HEK293 (cell line): ENCODE results near the gene LGSN.

ENCODE experiments used
- CTCF ChIA-PET: fragments of 350-600 bp; formaldehyde crosslinking; extraction: SDS; loops from one replicate; lab custom pipeline; 2021; ENCODE audit warnings: antibody characterized with exemption; lab: Yijun Ruan, JAX
- POLR2A ChIA-PET: fragments of 300-600 bp; formaldehyde crosslinking; extraction: SDS; loops from one replicate; lab custom pipeline; 2020; ENCODE audit warnings: antibody characterized with exemption, inconsistent platforms; lab: Yijun Ruan, JAX
- H3K27ac ChIP-seq: fragments of 200-500 bp; sonication (Bioruptor generic); 2 replicates; pipeline ENCODE4 v1.5.1; 2014; ENCODE audit warnings: low read depth, low read length, control low read depth, inconsistent platforms; ENCODE audit errors: extremely low read depth
- H3K36me3 ChIP-seq, 2 experiments: fragments of 200-500 bp in 1 of 2; sonication (Bioruptor generic) in 1 of 2; 1 replicate in 1 of 2; 2 replicates in 1 of 2; pipeline ENCODE4 v1.5.1; 2014 to 2017; ENCODE audit warnings: inconsistent platforms in 2 of 2, low read length in 2 of 2; ENCODE audit not compliant: control insufficient read depth in 2 of 2, insufficient read depth in 1 of 2
- H3K4me1 ChIP-seq: fragments of 200-500 bp; sonication (Bioruptor generic); 2 replicates; pipeline ENCODE4 v1.5.1; 2014; ENCODE audit warnings: mild to moderate bottlenecking, low read length, inconsistent platforms; ENCODE audit not compliant: control insufficient read depth, insufficient read depth
- H3K4me3 ChIP-seq: 2 replicates; pipeline ENCODE4 v1.5.1; 2011; ENCODE audit warnings: low read depth, mild to moderate bottlenecking, control low read depth, low read length, moderate library complexity
- H3K9me3 ChIP-seq: fragments of 200-500 bp; sonication (Bioruptor generic); 2 replicates; pipeline ENCODE4 v1.5.1; 2014; ENCODE audit warnings: low read depth, low read length, inconsistent platforms; ENCODE audit not compliant: control insufficient read depth, insufficient read depth
- BCL11A ChIP-seq: fragments of 450-650 bp; formaldehyde crosslinking; IDR thresholded peaks from 2 replicates; pipeline ENCODE4 v1.5.1; 2016; ENCODE audit warnings: low read depth, missing biosample characterization, missing genetic modification characterization
- FEZF1 ChIP-seq: fragments of 450-650 bp; formaldehyde crosslinking; IDR thresholded peaks from 2 replicates; pipeline ENCODE4 v1.5.1; 2016; ENCODE audit warnings: missing biosample characterization, missing genetic modification characterization
- GFI1B ChIP-seq: fragments of 450-650 bp; formaldehyde crosslinking; IDR thresholded peaks from 2 replicates; pipeline ENCODE4 v1.5.1; 2016; ENCODE audit warnings: missing biosample characterization, missing genetic modification characterization
- HOXC10 ChIP-seq: sonication (generic); formaldehyde crosslinking; IDR thresholded peaks from 2 replicates; pipeline ENCODE4 v1.8.1; 2023; ENCODE audit warnings: mild to moderate bottlenecking, missing genetic modification reagents
- KLF7 ChIP-seq: fragments of 450-650 bp; formaldehyde crosslinking; IDR thresholded peaks from 2 replicates; pipeline ENCODE4 v1.5.1; 2016; ENCODE audit warnings: missing biosample characterization, missing genetic modification characterization, borderline replicate concordance
- MYNN ChIP-seq: fragments of 450-650 bp; formaldehyde crosslinking; IDR thresholded peaks from 2 replicates; pipeline ENCODE4 v1.5.1; 2016; ENCODE audit warnings: missing biosample characterization, missing genetic modification characterization, borderline replicate concordance
- REPIN1 ChIP-seq: fragments of 450-650 bp; formaldehyde crosslinking; IDR thresholded peaks from 2 replicates; pipeline ENCODE4 v1.5.1; 2017; ENCODE audit warnings: missing biosample characterization, missing genetic modification characterization, low read depth
- SCRT2 ChIP-seq: fragments of 450-650 bp; formaldehyde crosslinking; IDR thresholded peaks from 2 replicates; pipeline ENCODE4 v1.5.1; 2016; ENCODE audit warnings: missing biosample characterization, missing genetic modification characterization
- SETDB1 ChIP-seq: IDR thresholded peaks from one replicate; pipeline ENCODE4 v1.6.1; 2017; ENCODE audit warnings: mild to moderate bottlenecking, low read length, moderate library complexity, mixed read lengths; ENCODE audit not compliant: insufficient read length
- SP2 ChIP-seq: fragments of 450-650 bp; formaldehyde crosslinking; IDR thresholded peaks from 2 replicates; pipeline ENCODE4 v1.5.1; 2016; ENCODE audit warnings: missing biosample characterization, missing genetic modification characterization
- TRIM28 ChIP-seq: IDR thresholded peaks from 2 replicates; pipeline ENCODE4 v1.6.1; 2011; ENCODE audit warnings: low read length, control low read depth, borderline replicate concordance
- ZBTB1 ChIP-seq: fragments of 450-650 bp; formaldehyde crosslinking; IDR thresholded peaks from 2 replicates; pipeline ENCODE4 v1.5.1; 2016; ENCODE audit warnings: missing biosample characterization, missing genetic modification characterization
- ZBTB21 ChIP-seq: fragments of 450-650 bp; formaldehyde crosslinking; IDR thresholded peaks from 2 replicates; pipeline ENCODE4 v1.5.1; 2017; ENCODE audit warnings: missing biosample characterization, missing genetic modification characterization
- ZFHX2 ChIP-seq: fragments of 450-650 bp; formaldehyde crosslinking; conservative IDR thresholded peaks from 2 replicates; pipeline ENCODE4 v1.5.1; 2016; ENCODE audit warnings: missing biosample characterization, missing genetic modification characterization
- ZFP69B ChIP-seq: fragments of 450-650 bp; formaldehyde crosslinking; IDR thresholded peaks from 2 replicates; pipeline ENCODE4 v1.5.1; 2016; ENCODE audit warnings: missing biosample characterization, missing genetic modification characterization
- ZNF121 ChIP-seq: fragments of 450-650 bp; formaldehyde crosslinking; IDR thresholded peaks from 2 replicates; pipeline ENCODE4 v1.5.1; 2016; ENCODE audit warnings: missing biosample characterization, missing genetic modification characterization
- ZNF132 ChIP-seq: fragments of 450-650 bp; formaldehyde crosslinking; IDR thresholded peaks from 2 replicates; pipeline ENCODE4 v1.5.1; 2017; ENCODE audit warnings: missing biosample characterization, missing genetic modification characterization, borderline replicate concordance
- ZNF174 ChIP-seq: fragments of 450-650 bp; formaldehyde crosslinking; IDR thresholded peaks from 2 replicates; pipeline ENCODE4 v1.5.0; 2017; ENCODE audit warnings: missing biosample characterization, mild to moderate bottlenecking, missing genetic modification characterization
- ZNF19 ChIP-seq: fragments of 450-650 bp; formaldehyde crosslinking; IDR thresholded peaks from 2 replicates; pipeline ENCODE4; 2016; ENCODE audit warnings: missing biosample characterization, missing genetic modification characterization, low read depth
- ZNF202 ChIP-seq: fragments of 450-650 bp; formaldehyde crosslinking; IDR thresholded peaks from 2 replicates; pipeline ENCODE4 v1.5.1; 2016; ENCODE audit warnings: missing biosample characterization, missing genetic modification characterization, borderline replicate concordance
- ZNF221 ChIP-seq: fragments of 450-650 bp; formaldehyde crosslinking; IDR thresholded peaks from 2 replicates; pipeline ENCODE4 v1.5.1; 2017; ENCODE audit warnings: missing biosample characterization, missing genetic modification characterization, borderline replicate concordance
- ZNF266 ChIP-seq: fragments of 450-650 bp; formaldehyde crosslinking; IDR thresholded peaks from 2 replicates; pipeline ENCODE4 v1.5.1; 2016; ENCODE audit warnings: missing biosample characterization, missing genetic modification characterization, low read depth
- ZNF302 ChIP-seq: fragments of 450-650 bp; formaldehyde crosslinking; IDR thresholded peaks from 2 replicates; pipeline ENCODE4 v1.5.1; 2016; ENCODE audit warnings: missing biosample characterization, missing genetic modification characterization, low read depth
- ZNF311 ChIP-seq: fragments of 450-650 bp; formaldehyde crosslinking; IDR thresholded peaks from 2 replicates; pipeline ENCODE4 v1.5.1; 2017; ENCODE audit warnings: missing biosample characterization, missing genetic modification characterization, borderline replicate concordance
- ZNF335 ChIP-seq: fragments of 450-650 bp; formaldehyde crosslinking; conservative IDR thresholded peaks from 2 replicates; pipeline ENCODE4 v1.5.1; 2016; ENCODE audit warnings: missing biosample characterization, missing genetic modification characterization
- ZNF394 ChIP-seq: fragments of 450-650 bp; formaldehyde crosslinking; IDR thresholded peaks from 2 replicates; pipeline ENCODE4 v1.5.1; 2016; ENCODE audit warnings: missing biosample characterization, missing genetic modification characterization, mild to moderate bottlenecking, moderate library complexity, borderline replicate concordance
- ZNF404 ChIP-seq: fragments of 450-650 bp; formaldehyde crosslinking; IDR thresholded peaks from 2 replicates; pipeline ENCODE4 v1.5.1; 2017; ENCODE audit warnings: missing biosample characterization, missing genetic modification characterization
- ZNF426 ChIP-seq: fragments of 450-650 bp; formaldehyde crosslinking; IDR thresholded peaks from 2 replicates; pipeline ENCODE4 v1.5.1; 2017; ENCODE audit warnings: missing biosample characterization, missing genetic modification characterization, mild to moderate bottlenecking, inconsistent platforms, moderate library complexity
- ZNF560 ChIP-seq: fragments of 450-650 bp; formaldehyde crosslinking; IDR thresholded peaks from 2 replicates; pipeline ENCODE4 v1.5.1; 2017; ENCODE audit warnings: missing biosample characterization, missing genetic modification characterization, borderline replicate concordance
- ZNF585B ChIP-seq: fragments of 450-650 bp; formaldehyde crosslinking; IDR thresholded peaks from 2 replicates; pipeline ENCODE4 v1.5.1; 2016; ENCODE audit warnings: missing biosample characterization, missing genetic modification characterization
- ZNF629 ChIP-seq: fragments of 450-650 bp; formaldehyde crosslinking; IDR thresholded peaks from 2 replicates; pipeline ENCODE4 v1.5.1; 2017; ENCODE audit warnings: missing biosample characterization, missing genetic modification characterization
- ZNF664 ChIP-seq: fragments of 450-650 bp; formaldehyde crosslinking; IDR thresholded peaks from 2 replicates; pipeline ENCODE4 v1.5.1; 2016; ENCODE audit warnings: missing biosample characterization, missing genetic modification characterization
- ZNF677 ChIP-seq: fragments of 450-650 bp; IDR thresholded peaks from 2 replicates; pipeline ENCODE4 v1.5.0; 2018; ENCODE audit warnings: missing biosample characterization, mild to moderate bottlenecking, missing genetic modification characterization, moderate library complexity
- ZNF701 ChIP-seq: fragments of 450-650 bp; formaldehyde crosslinking; IDR thresholded peaks from 2 replicates; pipeline ENCODE4 v1.5.1; 2016; ENCODE audit warnings: missing biosample characterization, missing genetic modification characterization
- TF ChIP-seq, protein P1 (sequence below): fragments of 450-650 bp; IDR thresholded peaks from 2 replicates; pipeline ENCODE4 v1.5.1; 2018; ENCODE audit warnings: missing biosample characterization, mild to moderate bottlenecking, missing genetic modification characterization
- TF ChIP-seq, protein P2 (sequence below): fragments of 450-650 bp; formaldehyde crosslinking; IDR thresholded peaks from 2 replicates; pipeline ENCODE4 v1.5.1; 2016; ENCODE audit warnings: missing biosample characterization, missing genetic modification characterization, borderline replicate concordance

LGSN gene

GRCh38 chr6:63269470-63269869 lies 50.3 kb downstream of the LGSN start (continued):
- TF ChIP-seq ZNF221 (tag by site-specific recombination) (no peak), ZNF426 (tag by site-specific recombination) (no peak), ZNF202 (tag by site-specific recombination) (no peak)
- TF ChIP-seq, protein P1, sequence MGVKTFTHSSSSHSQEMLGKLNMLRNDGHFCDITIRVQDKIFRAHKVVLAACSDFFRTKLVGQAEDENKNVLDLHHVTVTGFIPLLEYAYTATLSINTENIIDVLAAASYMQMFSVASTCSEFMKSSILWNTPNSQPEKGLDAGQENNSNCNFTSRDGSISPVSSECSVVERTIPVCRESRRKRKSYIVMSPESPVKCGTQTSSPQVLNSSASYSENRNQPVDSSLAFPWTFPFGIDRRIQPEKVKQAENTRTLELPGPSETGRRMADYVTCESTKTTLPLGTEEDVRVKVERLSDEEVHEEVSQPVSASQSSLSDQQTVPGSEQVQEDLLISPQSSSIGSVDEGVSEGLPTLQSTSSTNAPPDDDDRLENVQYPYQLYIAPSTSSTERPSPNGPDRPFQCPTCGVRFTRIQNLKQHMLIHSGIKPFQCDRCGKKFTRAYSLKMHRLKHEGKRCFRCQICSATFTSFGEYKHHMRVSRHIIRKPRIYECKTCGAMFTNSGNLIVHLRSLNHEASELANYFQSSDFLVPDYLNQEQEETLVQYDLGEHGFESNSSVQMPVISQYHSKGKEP, result no peak
- TF ChIP-seq, all 188 proteins: peak for 0

GRCh38 chr6:63268574-63268973 lies 51.2 kb downstream of the LGSN start:
- Histone ChIP-seq H3K27ac (no peak overlapping the region), H3K9me3 (no peaks in the 10 kb centered on the region), H3K36me3 (no peaks in the 10 kb centered on the region), H3K4me1 (peaks cover 2% of the 10 kb centered on the region; the same call in 1 of the 2 replicates), H3K4me3 (no peak overlapping the region)
- no peak for TF ChIP-seq ZNF311 (tag by site-specific recombination)
- no peak for TF ChIP-seq ZFP69B (tag by site-specific recombination)
- no peak for TF ChIP-seq ZNF266 (tag by site-specific recombination)
- no peak for TF ChIP-seq ZNF132 (tag by site-specific recombination)
- TF ChIP-seq SCRT2 (tag by site-specific recombination), result no peak
- no peak for TF ChIP-seq ZNF701 (tag by site-specific recombination)
- no peak for TF ChIP-seq GFI1B (tag by site-specific recombination)
- TF ChIP-seq ZNF664, result no peak
- no peak for TF ChIP-seq KLF7 (tag by site-specific recombination)
- TF ChIP-seq SETDB1, result no peak
- no peak for TF ChIP-seq ZNF19 (tag by site-specific recombination)
- no peak for TF ChIP-seq ZBTB21
- TF ChIP-seq ZNF404 (tag by site-specific recombination), result no peak
- TF ChIP-seq ZNF560, result no peak
- TF ChIP-seq MYNN (tag by site-specific recombination), result no peak
- TF ChIP-seq ZNF629 (tag by site-specific recombination), result no peak
- TF ChIP-seq ZNF302 (tag by site-specific recombination), result no peak
- no peak for TF ChIP-seq ZNF121 (tag by site-specific recombination)
- TF ChIP-seq BCL11A (tag by site-specific recombination), result no peak
- no peak for TF ChIP-seq TRIM28
- ChIA-PET CTCF (interaction anchor here (0.6 to 1.9 kb wide), 4 partner anchors 22 to 1177 kb away, joined by 3 to 5 read pairs (median 4); no protein-coding TSS in a partner anchor), POLR2A (no interaction called here)

DNA sequence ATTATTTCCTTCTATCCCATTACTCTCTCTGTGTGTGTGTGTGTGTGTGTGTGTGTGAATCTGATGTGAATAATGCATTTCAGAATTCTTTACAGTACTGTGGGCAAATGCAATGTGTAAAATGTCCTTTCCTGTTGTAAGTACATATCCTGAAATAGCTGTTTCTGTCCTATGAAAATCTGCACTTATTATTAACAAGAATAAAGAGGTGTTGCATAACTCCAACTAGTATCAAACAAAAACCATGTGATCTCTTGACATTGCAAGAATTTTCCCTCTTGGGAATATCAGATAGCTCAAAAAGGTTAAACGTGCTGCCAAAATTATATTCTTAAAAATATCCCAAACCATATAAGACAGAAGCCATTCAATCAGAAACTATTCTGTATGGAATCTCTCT lies 52.0 kb downstream of the LGSN start:
- ChIA-PET POLR2A (no interaction called here), CTCF (interaction anchor here (1.0 to 1.9 kb wide), 3 partner anchors 21 to 983 kb away, joined by 3 to 5 read pairs (median 4); no protein-coding TSS in a partner anchor)
- Histone ChIP-seq H3K27ac (no peak overlapping the region), H3K9me3 (no peaks in the 10 kb centered on the region), H3K4me3 (no peak overlapping the region), H3K36me3 (no peaks in the 10 kb centered on the region), H3K4me1 (peaks cover 5% of the 10 kb centered on the region; the same call in 1 of the 2 replicates)
- TF ChIP-seq ZNF394 (tag by site-specific recombination) (no peak), ZBTB1 (tag by site-specific recombination) (no peak), BCL11A (tag by site-specific recombination) (no peak), ZNF585B (tag by site-specific recombination) (no peak), FEZF1 (tag by site-specific recombination) (no peak), ZNF174 (tag by site-specific recombination) (no peak), SP2 (tag by site-specific recombination) (no peak), ZNF335 (no peak), ZFHX2 (tag by site-specific recombination) (no peak), REPIN1 (no peak), HOXC10 (CRISPR knock-in tag) (no peak), ZNF677 (tag by site-specific recombination) (no peak)
- TF ChIP-seq, protein P2, sequence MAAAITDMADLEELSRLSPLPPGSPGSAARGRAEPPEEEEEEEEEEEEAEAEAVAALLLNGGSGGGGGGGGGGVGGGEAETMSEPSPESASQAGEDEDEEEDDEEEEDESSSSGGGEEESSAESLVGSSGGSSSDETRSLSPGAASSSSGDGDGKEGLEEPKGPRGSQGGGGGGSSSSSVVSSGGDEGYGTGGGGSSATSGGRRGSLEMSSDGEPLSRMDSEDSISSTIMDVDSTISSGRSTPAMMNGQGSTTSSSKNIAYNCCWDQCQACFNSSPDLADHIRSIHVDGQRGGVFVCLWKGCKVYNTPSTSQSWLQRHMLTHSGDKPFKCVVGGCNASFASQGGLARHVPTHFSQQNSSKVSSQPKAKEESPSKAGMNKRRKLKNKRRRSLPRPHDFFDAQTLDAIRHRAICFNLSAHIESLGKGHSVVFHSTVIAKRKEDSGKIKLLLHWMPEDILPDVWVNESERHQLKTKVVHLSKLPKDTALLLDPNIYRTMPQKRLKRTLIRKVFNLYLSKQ (tag by site-specific recombination), result no peak
